Upper lobe of left lung (tissue), 6 donors: ENCODE measurements around the gene MEP1A. TPM values are rescaled to one million over a fixed set of nuclear protein-coding genes. Genes with fewer than 3 reads are reported as not detected.
"Not testable (repeated sequence)": the region's sequence is repeated elsewhere in the genome, so short reads cannot be mapped to it uniquely, and the experiment has no call there.

ENCODE experiments used
- ATAC-seq, 2 donors: fragments of 200-7000 bp; cut with Tn5 transposase; one replicate each; pipeline ENCODE4 v1.9.1; 2022; ENCODE audit warnings: mild to moderate bottlenecking in 2 of 2, moderate library complexity in 2 of 2; ENCODE audit not compliant: low FRiP score in 2 of 2
- DNase-seq, 2 donors: peaks; one replicate each; pipeline ENCODE4 v3.0.0-alpha.2; 2019 to 2020
- H3K27ac ChIP-seq, 4 donors: fragments of 200-600 bp; sonication (generic); one replicate each; pipeline ENCODE4 v1.5.1; 2016 to 2019
- H3K27me3 ChIP-seq, 4 donors: fragments of 200-600 bp; sonication (generic); one replicate each; pipeline ENCODE4 v1.5.1; 2017 to 2019
- H3K36me3 ChIP-seq, 4 donors: fragments of 200-600 bp; sonication (generic); one replicate each; pipeline ENCODE4 v1.5.1; 2016 to 2019
- H3K4me1 ChIP-seq, 4 donors: fragments of 200-600 bp; sonication (generic); one replicate each; pipeline ENCODE4 v1.5.1; 2018 to 2019
- H3K4me3 ChIP-seq, 4 donors: fragments of 200-600 bp; sonication (generic); one replicate each; pipeline ENCODE4 v1.5.1; 2017 to 2019; ENCODE audit warnings: mild to moderate bottlenecking in 2 of 4, moderate library complexity in 1 of 4
- H3K9me3 ChIP-seq, 4 donors: fragments of 200-600 bp; sonication (generic); one replicate each; pipeline ENCODE4 v1.5.1; 2018 to 2019
- CTCF ChIP-seq, 6 experiments: fragments of 450-650 bp in 4 of 6; fragments of 200-600 bp in 2 of 6; sonication (generic) in 2 of 6; IDR thresholded peaks; one replicate each; pipeline ENCODE4 v1.5.1; 2016 to 2019; ENCODE audit warnings: antibody characterized with exemption in 6 of 6
- EP300 ChIP-seq, 4 donors: sonication (generic); formaldehyde crosslinking; IDR thresholded peaks; one replicate each; pipeline ENCODE4 v1.5.1; 2017; ENCODE audit warnings: antibody characterized with exemption in 4 of 4, control low read depth in 2 of 4
- POLR2A ChIP-seq, 4 donors: fragments of 450-650 bp; IDR thresholded peaks; one replicate each; pipeline ENCODE4 v1.5.1; 2016 to 2017; ENCODE audit warnings: antibody characterized with exemption in 4 of 4, mild to moderate bottlenecking in 2 of 4
- POLR2AphosphoS5 ChIP-seq, 2 donors: sonication (generic); formaldehyde crosslinking; IDR thresholded peaks; one replicate each; pipeline ENCODE4 v1.5.1; 2017; ENCODE audit warnings: antibody characterized with exemption in 2 of 2
- WGBS, 2 donors: methylation state at CpG; one replicate each; pipeline ENCODE4 v1.1.5; 2017 to 2018; 5-methylcytosine and 5-hydroxymethylcytosine counted together
- total RNA-seq, 6 donors: library from RNA; depleted of rRNA in 4 of 6; stranded (reverse); fragments of >200 nt in 4 of 6; gene quantifications; one replicate each; pipeline versions ENCODE4 v1.1.0 to v1.2.1, GENCODE V29; 2016 to 2021
- donor health status: DM: no; HTN: no; CAD: no; lungs with moderate emphysema.
- donor health status: DM: no; HTN: yes; CAD: no; lungs with severe emphysema.

Gene MEP1A
- total RNA-seq, 6 donors from 2014 or later, result 1.0 to 1.1 TPM; not detected in 4

- peak in 1 of 2 donors; percentile 54 for ATAC-seq
Measured at GRCh38 chr6:46756469-46757213, 36.5 kb upstream of the MEP1A start.

GRCh38 chr6:46757214-46757596, 36.0 kb upstream of the MEP1A start:
- 76 to 87% methylated on average over 2 of the region's 2 CpGs for WGBS, 2 donors
- TF ChIP-seq EP300 (IDR thresholded peaks at IDR 0.05) (no peak), POLR2A (IDR thresholded peaks at IDR 0.05) (peak in 1 of 4 donors; percentile 16)
- no peaks in the 10 kb centered on the region for H3K9me3 ChIP-seq
- DNase-seq, result peak in 1 of 2 donors; percentile 59
- peak in 1 of 2 donors; percentile 81 for ATAC-seq
- H3K4me3 ChIP-seq, result no peak overlapping the region
- H3K36me3 ChIP-seq, result no peaks in the 10 kb centered on the region
- no peaks in the 10 kb centered on the region for H3K27me3 ChIP-seq
- peaks cover 0 to 3% (median 0%) of the 10 kb centered on the region in 4 donors for H3K4me1 ChIP-seq
- H3K27ac ChIP-seq, result no peak overlapping the region

More at GRCh38 chr6:46756469-46757213, 36.5 kb upstream of the MEP1A start:
- Histone ChIP-seq H3K27ac (no peak overlapping the region), H3K27me3 (no peaks in the 10 kb centered on the region), H3K36me3 (no peaks in the 10 kb centered on the region), H3K4me3 (no peak overlapping the region), H3K4me1 (peaks cover 0 to 3% (median 0%) of the 10 kb centered on the region in 4 donors), H3K9me3 (no peaks in the 10 kb centered on the region)
- TF ChIP-seq CTCF (IDR thresholded peaks at IDR 0.05), result no peak
- no peak for TF ChIP-seq POLR2A (IDR thresholded peaks at IDR 0.05)
- no peak for TF ChIP-seq EP300 (IDR thresholded peaks at IDR 0.05)
- WGBS, 2 donors, result 65 to 70% methylated on average over 7 of the region's 7 CpGs
- no peak for DNase-seq

GRCh38 chr6:46758960-46759753, 34.0 kb upstream of the MEP1A start:
- ATAC-seq (no peak), DNase-seq (no peak)
- no peak overlapping the region for H3K4me3 ChIP-seq
- H3K9me3 ChIP-seq, result no peaks in the 10 kb centered on the region
- peaks cover 0 to 3% (median 0%) of the 10 kb centered on the region in 4 donors for H3K4me1 ChIP-seq
- H3K36me3 ChIP-seq, result no peaks in the 10 kb centered on the region
- no peaks in the 10 kb centered on the region for H3K27me3 ChIP-seq
- H3K27ac ChIP-seq, result no peak overlapping the region
- TF ChIP-seq CTCF (IDR thresholded peaks at IDR 0.05), result no peak
- no peak for TF ChIP-seq POLR2AphosphoS5 (IDR thresholded peaks at IDR 0.05)
- WGBS, 2 donors, result 91 to 94% methylated on average over 4 of the region's 4 CpGs

GRCh38 chr6:46760925-46761324, 32.3 kb upstream of the MEP1A start:
- H3K4me1 ChIP-seq, result peaks cover 0 to 3% (median 0%) of the 10 kb centered on the region in 4 donors
- TF ChIP-seq CTCF (IDR thresholded peaks at IDR 0.05), result no peak
- TF ChIP-seq POLR2A (IDR thresholded peaks at IDR 0.05), result no peak
- TF ChIP-seq POLR2AphosphoS5 (IDR thresholded peaks at IDR 0.05), result no peak
- TF ChIP-seq EP300 (IDR thresholded peaks at IDR 0.05), result no peak
- no peaks in the 10 kb centered on the region for H3K27me3 ChIP-seq
- no peak for DNase-seq
- no peaks in the 10 kb centered on the region for H3K36me3 ChIP-seq
- ATAC-seq, result no peak
- 62 to 68% methylated on average over 3 of the region's 3 CpGs for WGBS, 2 donors
- H3K4me3 ChIP-seq, result no peak overlapping the region
- no peaks in the 10 kb centered on the region for H3K9me3 ChIP-seq
- H3K27ac ChIP-seq, result no peak overlapping the region

- H3K27ac ChIP-seq, result no peak overlapping the region
- no peak for ATAC-seq
Measured at GRCh38 chr6:46763466-46763865, 29.7 kb upstream of the MEP1A start.

GRCh38 chr6:46764280-46764679, 28.9 kb upstream of the MEP1A start:
- 91 to 94% methylated on average over 10 of the region's 10 CpGs for WGBS, 2 donors
- H3K36me3 ChIP-seq, H3K4me1 ChIP-seq, H3K27me3 ChIP-seq, H3K27ac ChIP-seq, ATAC-seq, H3K9me3 ChIP-seq, H3K4me3 ChIP-seq: not testable (repeated sequence)
- DNase-seq, result peak in 1 of 2 donors; percentile 61

More at GRCh38 chr6:46763466-46763865, 29.7 kb upstream of the MEP1A start:
- 83 to 87% methylated on average over 2 of the region's 2 CpGs for WGBS, 2 donors
- no peak for TF ChIP-seq POLR2AphosphoS5 (IDR thresholded peaks at IDR 0.05)
- no peak for TF ChIP-seq CTCF (IDR thresholded peaks at IDR 0.05)
- no peak for TF ChIP-seq EP300 (IDR thresholded peaks at IDR 0.05)
- no peaks in the 10 kb centered on the region for H3K4me1 ChIP-seq
- DNase-seq, result no peak
- H3K9me3 ChIP-seq, result no peaks in the 10 kb centered on the region
- no peaks in the 10 kb centered on the region for H3K36me3 ChIP-seq
- no peaks in the 10 kb centered on the region for H3K27me3 ChIP-seq
- no peak overlapping the region for H3K4me3 ChIP-seq
